Posterior cingulate gyrus (tissue), 11 donors: Measurements from ENCODE around the gene ST8SIA2.

ENCODE experiments used
- DNase-seq, 10 donors: peaks; one replicate each; pipeline versions ENCODE4 v3.0.0 to v3.0.0-alpha.2; 2020 to 2021; ENCODE audit warnings: mixed read lengths in 3 of 10
- intact Hi-C: fragments of 100-400 bp; cut with DNase I; formaldehyde crosslinking; loops from one replicate; pipeline ENCODE4 v1.15.1; 2023

The ST8SIA2 gene

GRCh38 chr15:92395098-92395635 is 1.5 kb downstream of the ST8SIA2 start:
- DNase-seq, result no peak
- intact Hi-C loops, result no loop called here

DNA sequence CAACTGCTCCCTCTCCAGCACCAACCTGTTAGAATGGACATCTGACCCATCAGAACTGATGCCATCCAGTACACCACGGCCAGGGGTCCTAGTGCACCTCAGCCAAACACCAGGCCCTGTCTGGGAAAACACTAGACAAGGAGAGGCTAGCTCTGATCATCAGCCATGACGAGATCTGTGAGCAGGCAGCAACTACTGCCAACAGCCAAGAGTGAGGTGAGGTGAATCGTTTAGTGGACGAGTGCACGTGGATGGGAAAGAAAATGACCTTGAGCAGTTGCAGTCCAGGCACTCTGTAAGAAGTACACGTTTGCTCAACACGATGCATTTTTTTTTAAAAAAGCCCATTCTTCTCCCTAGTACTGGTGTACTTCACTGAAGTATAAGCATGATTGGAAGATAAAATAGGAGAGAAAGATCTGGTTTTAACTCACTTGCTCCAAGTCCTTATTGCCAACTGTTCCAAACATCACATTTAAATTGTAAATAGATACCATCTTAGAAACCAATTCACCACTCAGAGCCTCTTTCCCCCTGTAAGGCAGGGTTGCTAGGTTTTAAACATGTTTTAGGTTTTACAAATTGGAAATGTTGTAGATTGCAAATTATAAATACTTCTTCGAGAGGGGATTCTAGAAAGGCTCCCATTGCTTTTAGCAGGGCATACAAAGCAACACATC is 5.7 kb downstream of the ST8SIA2 start:
- intact Hi-C loops, result no loop called here
- DNase-seq, result no peak

GRCh38 chr15:92400573-92400972 is 6.9 kb downstream of the ST8SIA2 start:
- intact Hi-C loops, result no loop called here
- no peak for DNase-seq

- intact Hi-C loops, result no loop called here
- DNase-seq, result peak in 1 of 10 donors; percentile 74
These were observed 7.5 kb downstream of the ST8SIA2 start for GRCh38 chr15:92400980-92401787.

- intact Hi-C loops, result no loop called here
- DNase-seq, result no peak
These were observed 9.1 kb downstream of the ST8SIA2 start for GRCh38 chr15:92402751-92403150.

DNA sequence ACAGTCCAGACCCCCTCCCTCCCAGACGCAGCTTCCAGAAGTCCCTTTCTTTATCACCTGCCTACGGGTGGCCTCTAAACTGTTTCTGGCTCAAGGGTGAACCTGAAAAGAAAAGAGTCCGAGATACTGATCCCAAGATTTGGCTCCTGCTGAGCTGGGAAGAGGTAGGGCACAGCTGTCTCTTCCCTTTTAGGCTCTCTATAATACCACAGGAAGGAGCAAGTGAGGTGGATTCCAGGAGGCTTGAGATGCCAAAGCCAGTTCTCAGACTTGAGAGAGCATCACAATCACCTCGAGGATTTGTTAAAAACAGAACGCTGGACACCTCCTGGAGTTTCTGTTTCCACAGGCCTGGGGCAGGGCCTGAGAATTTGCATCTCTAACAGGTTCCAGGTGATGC is 12.3 kb downstream of the ST8SIA2 start:
- DNase-seq, result no peak
- intact Hi-C loops, result no loop called here

- no peak for DNase-seq
- intact Hi-C loops, result no loop called here
These were observed 13.6 kb downstream of the ST8SIA2 start for GRCh38 chr15:92407321-92407720.

GRCh38 chr15:92407916-92408315 is 14.2 kb downstream of the ST8SIA2 start:
- DNase-seq, result no peak
- intact Hi-C loops, result no loop called here

DNA sequence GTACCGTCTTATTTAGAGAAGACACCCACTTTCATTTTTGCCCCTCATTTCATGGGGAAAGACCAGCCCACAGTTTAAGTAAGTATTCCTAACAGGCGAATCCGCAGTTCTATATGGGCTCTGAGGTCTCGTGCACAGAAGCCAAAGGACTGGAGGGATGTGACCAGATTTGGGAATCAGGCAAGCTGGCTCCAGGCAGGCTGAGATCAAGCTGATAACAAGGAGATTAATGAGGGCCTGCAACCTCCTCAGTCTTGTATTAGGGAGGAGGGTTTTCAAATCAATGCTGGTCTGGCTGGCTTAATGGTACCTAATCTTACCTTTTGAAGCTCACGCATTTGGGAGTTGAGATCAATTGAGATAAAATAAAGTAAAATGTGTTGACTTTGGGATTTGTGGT is 15.3 kb downstream of the ST8SIA2 start:
- intact Hi-C loops, result no loop called here
- DNase-seq, result no peak

DNA sequence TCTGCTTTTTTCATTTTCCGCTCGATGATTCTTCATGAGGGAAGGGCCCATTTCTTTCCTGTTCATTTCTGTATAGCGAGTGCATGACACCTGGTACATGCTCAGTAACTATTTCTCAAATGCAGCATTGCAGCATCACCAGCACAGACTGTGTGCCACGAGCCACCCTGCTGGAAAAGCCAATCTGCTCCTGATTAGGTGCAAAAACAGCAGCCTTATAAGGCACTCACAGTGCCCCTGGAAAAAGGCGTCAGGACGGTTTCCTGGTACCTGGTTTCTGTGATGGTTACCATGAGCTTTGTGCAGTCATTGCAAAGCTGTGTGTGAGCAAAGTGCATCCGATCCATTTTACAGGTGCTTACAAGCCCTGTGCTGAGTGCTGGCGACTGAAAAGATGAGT is 15.8 kb downstream of the ST8SIA2 start:
- intact Hi-C loops, result no loop called here
- DNase-seq, result no peak

GRCh38 chr15:92410537-92410936 is 16.9 kb downstream of the ST8SIA2 start:
- no peak for DNase-seq
- intact Hi-C loops, result no loop called here

- intact Hi-C loops, result no loop called here
These were observed 17.6 kb downstream of the ST8SIA2 start for GRCh38 chr15:92411256-92411655.

DNA sequence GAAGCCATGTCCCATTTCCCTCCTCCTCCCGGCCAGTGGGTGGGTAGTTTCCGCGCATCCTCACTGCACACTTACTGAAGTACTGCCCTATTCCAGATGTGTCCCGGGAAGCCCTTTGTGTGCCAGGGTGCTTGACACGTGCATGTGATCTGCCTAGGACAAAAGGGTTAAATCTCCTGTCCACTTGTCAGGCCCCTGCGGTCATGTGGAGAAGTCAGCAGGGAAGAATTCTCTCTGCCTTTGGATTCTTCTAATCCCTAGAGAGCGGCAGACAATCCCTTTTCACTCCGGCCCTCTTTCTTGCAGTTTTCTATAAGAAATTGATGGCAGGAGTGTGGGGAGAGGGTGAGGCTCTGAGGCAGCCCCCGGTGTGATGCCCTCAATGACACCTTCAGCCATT is 19.8 kb downstream of the ST8SIA2 start:
- intact Hi-C loops, result no loop called here
- DNase-seq, result no peak

More at GRCh38 chr15:92411256-92411655, 17.6 kb downstream of the ST8SIA2 start:
- no peak for DNase-seq

DNA sequence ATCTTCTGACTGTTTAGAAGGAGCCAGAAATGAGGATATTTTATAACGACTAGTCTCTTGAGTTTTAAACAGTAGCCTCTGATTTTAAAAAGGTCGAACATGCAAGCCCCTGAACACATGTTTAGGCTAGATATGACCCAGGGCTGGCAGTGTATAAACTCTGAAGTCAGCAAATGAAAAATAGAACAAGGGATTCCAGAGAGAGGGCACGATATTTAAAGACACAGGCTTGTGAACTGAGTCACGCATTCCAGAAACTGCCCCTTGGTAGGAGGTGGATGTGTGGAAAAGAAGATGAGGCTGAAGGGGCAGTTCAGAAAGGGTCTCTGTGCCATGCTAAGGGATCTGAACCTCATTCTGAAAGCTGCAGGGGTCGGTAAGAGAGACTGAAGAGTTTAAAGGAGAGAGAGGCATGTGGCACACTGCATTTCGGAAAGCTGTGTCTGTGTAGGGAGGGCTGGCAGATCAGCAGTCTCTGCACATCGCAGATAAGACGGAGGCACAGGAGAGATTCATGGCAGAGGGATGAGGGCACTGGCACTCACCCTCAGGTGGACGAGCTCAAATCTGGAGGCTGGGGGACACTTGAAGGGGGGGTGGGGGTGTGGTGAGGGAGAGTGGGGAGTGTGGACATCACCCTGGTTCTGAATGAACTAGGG is 22.1 kb downstream of the ST8SIA2 start:
- no peak for DNase-seq
- intact Hi-C loops, result no loop called here

DNA sequence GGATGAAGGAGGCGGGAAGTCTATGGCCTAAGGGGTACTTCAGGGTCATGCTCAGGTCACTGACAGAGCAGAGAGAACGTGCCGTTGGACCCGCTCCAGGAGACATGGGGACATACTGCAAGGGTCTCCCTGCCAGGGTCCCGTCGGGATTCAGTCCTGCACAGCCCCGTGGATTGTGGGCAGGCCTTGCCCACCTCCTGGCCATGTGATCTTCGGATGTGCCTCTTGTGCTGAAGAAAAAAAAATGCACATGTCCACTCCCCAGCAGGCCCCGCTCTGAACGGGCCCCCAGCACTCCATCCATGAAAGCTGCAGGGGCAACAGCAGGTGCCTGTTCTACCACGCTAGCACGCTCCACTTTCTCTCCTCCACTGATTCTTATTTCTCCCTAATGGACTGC is 22.9 kb downstream of the ST8SIA2 start:
- intact Hi-C loops, result no loop called here
- DNase-seq, result peak in 1 of 10 donors; percentile 55

GRCh38 chr15:92417716-92418115 is 24.0 kb downstream of the ST8SIA2 start:
- intact Hi-C loops, result no loop called here
- no peak for DNase-seq

GRCh38 chr15:92418864-92419263 is 25.2 kb downstream of the ST8SIA2 start:
- intact Hi-C loops, result no loop called here

DNA sequence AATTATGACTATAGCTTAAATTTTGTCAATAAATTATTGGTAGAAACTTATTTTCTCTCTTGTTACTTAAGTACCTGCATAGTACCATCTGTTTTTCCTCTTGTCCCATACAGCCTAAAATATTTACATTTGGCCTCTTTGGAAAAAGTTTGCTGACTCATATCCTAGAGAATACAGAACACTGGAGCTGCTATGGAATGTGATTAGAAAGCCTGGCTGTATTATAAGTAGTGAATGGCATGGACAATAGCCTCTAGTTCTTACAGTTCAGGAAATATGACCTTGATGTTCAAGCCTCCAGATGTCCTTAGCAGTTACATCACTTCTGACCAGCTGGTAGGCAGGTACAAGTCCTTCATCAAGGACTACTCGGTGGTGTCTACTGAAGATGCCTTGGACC is 28.3 kb downstream of the ST8SIA2 start:
- DNase-seq, result no peak
- intact Hi-C loops, result no loop called here

More at GRCh38 chr15:92418864-92419263, 25.2 kb downstream of the ST8SIA2 start:
- DNase-seq, result no peak

GRCh38 chr15:92425578-92426225 is 32.0 kb downstream of the ST8SIA2 start:
- no peak for DNase-seq
- intact Hi-C loops, result no loop called here

DNA sequence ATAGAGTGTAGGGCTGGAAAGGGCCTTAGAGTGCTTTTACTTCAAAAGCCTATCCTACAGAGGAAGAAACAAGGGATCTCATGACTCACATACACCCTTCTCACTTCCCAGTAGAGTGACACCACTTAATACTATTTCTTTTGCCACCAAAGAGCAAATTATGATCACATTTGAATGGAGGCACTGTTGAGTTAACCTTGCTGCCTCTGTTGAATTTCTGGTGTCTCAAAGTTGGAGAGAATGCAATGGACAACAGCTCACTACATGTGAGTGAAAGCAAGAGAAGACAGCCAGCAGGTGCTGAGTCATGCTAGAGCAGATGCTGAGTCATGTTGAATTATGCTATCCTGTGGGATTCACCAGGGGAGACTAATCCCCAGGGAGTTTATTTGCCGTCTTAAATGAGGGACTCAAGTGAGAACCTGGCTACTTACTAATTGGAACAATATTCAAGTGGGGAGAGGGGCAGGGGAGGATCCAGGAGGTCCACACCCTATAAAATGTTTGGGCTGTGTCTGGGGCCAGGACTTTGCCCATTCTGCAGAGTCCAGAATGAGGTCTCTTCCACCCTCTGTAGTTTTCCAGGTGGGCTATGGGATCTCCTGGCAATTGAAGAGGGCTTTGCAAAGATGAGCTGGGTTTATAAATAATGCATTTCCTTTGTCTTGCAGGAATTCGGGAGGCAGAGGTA is 35.8 kb downstream of the ST8SIA2 start:
- intact Hi-C loops, result no loop called here
- peak in 1 of 10 donors; percentile 8 for DNase-seq
